ENCODE measurements around the gene DPYD. TPM values are rescaled to one million over a fixed set of nuclear protein-coding genes. Genes with fewer than 3 reads are reported as not detected.

Gene DPYD
- total and polyA plus RNA-seq, 7 donors, result 6.0 to 56.1 (median 40.2) TPM

DNA sequence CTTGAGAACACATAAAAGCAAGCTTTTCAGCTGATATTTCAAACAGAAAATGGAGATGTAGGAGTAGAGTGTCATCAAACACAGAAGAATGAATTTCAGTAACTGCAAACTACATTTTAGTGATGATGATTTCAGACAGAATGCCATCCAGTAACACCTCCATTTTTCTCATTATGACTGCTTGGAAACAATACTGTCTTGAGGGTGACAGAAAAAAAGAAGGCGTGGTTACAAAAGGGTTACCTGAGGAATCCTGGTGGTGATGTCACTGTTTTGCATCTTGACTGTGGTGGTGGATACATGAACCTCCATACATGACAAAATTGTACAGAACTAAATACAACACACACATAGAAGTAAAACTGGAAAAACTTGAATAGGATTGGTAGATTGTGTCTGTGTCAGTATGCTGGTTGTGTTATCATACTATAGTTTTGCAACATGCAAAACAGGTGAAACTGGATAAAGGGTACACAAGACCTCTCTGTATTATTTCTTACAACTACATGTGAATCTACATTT lies 823.4 kb downstream of the DPYD start:
- Histone ChIP-seq H3K9me3 (no peaks in the 10 kb centered on the region), H3K4me1 (peaks cover 0 to 9% (median 6%) of the 10 kb centered on the region in 4 donors), H3K4me3 (no peak overlapping the region), H3K36me3 (peaks cover 0 to 10% (median 2%) of the 10 kb centered on the region in 4 donors), H3K27me3 (no peaks in the 10 kb centered on the region), H3K27ac (no peak overlapping the region)
- 96 to 98% methylated on average over 1 of the region's 1 CpG for WGBS, 2 donors
- no peak for DNase-seq
- intact Hi-C loops (cut with DNase I), result no loop called here
- no peak for TF ChIP-seq EP300 (IDR thresholded peaks at IDR 0.05)
- TF ChIP-seq, protein P1, sequence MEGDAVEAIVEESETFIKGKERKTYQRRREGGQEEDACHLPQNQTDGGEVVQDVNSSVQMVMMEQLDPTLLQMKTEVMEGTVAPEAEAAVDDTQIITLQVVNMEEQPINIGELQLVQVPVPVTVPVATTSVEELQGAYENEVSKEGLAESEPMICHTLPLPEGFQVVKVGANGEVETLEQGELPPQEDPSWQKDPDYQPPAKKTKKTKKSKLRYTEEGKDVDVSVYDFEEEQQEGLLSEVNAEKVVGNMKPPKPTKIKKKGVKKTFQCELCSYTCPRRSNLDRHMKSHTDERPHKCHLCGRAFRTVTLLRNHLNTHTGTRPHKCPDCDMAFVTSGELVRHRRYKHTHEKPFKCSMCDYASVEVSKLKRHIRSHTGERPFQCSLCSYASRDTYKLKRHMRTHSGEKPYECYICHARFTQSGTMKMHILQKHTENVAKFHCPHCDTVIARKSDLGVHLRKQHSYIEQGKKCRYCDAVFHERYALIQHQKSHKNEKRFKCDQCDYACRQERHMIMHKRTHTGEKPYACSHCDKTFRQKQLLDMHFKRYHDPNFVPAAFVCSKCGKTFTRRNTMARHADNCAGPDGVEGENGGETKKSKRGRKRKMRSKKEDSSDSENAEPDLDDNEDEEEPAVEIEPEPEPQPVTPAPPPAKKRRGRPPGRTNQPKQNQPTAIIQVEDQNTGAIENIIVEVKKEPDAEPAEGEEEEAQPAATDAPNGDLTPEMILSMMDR (IDR thresholded peaks at IDR 0.05), result no peak
- TF ChIP-seq POLR2AphosphoS5 (IDR thresholded peaks at IDR 0.05), result no peak
- TF ChIP-seq POLR2A (IDR thresholded peaks at IDR 0.05), result no peak

DNA sequence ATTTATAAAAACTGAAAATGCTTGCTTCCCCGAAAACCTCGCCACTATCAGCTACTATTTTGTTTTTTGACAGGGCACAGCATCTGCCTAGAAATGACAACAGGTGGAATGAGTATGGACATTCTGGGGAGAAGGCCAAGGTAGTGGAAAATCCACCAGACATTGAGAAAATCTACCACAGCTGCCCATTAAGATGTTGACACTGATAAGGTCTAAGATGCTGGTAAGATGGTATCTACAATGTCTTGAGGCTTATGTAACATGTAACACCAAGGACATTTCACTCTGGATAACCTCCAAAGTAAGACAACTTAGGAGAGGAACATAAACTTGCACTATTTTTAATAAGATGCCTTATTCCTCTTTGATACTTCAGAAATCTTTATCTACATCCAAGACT lies 825.1 kb downstream of the DPYD start:
- H3K27me3 ChIP-seq, result no peaks in the 10 kb centered on the region

DNA sequence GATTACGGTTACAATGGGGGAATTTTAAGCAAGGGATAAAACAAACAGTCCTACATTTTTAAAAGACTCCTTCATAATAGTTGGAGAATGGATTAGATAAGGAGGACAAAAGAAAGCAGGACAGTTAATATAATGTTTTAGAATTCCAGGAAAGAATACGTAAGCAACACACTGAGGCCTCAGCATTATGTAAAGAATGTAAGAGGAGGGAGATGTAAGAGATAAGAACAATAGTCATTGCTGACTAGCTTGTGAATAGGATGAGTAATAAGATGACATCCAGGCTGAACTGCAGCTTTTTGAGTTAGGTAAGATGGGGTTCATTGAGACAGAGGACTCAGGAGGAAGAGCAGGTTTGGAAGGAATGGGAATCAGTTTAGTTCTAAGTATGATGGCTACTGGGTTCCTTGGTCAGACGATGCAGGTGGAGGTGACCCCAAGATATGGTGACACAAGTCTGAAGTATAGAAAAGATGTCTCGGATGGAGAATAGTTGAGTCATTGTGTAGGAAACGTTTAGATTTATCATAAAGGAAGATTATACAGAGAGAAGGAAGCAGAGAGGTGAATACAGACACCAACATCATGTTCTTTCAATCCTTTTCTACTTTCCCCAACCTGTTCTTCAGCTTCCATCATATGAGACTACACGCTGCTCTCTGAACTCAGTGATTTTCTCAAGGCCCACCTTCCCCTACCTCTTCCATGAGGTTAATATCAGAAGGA lies 826.4 kb downstream of the DPYD start:
- no peak overlapping the region for H3K27ac ChIP-seq
- no peak for TF ChIP-seq EP300 (IDR thresholded peaks at IDR 0.05)
- peaks cover 0 to 10% (median 2%) of the 10 kb centered on the region in 4 donors for H3K36me3 ChIP-seq
- 89 to 92% methylated on average over 6 of the region's 6 CpGs for WGBS, 2 donors
- no peaks in the 10 kb centered on the region for H3K27me3 ChIP-seq
- H3K9me3 ChIP-seq, result no peaks in the 10 kb centered on the region
- no peak overlapping the region for H3K4me3 ChIP-seq
- H3K4me1 ChIP-seq, result peaks cover 0 to 17% (median 8%) of the 10 kb centered on the region in 4 donors
- DNase-seq, result no peak
- intact Hi-C loops (cut with DNase I), result no loop called here

More for the DNA sequence above, 825.1 kb downstream of the DPYD start:
- intact Hi-C loops (cut with DNase I), result no loop called here
- DNase-seq, result no peak
- TF ChIP-seq EP300 (IDR thresholded peaks at IDR 0.05) (no peak), POLR2A (IDR thresholded peaks at IDR 0.05) (no peak), POLR2AphosphoS5 (IDR thresholded peaks at IDR 0.05) (no peak)
- TF ChIP-seq, protein P1 (IDR thresholded peaks at IDR 0.05), result no peak
- H3K36me3 ChIP-seq, result peaks cover 0 to 10% (median 2%) of the 10 kb centered on the region in 4 donors
- no peak overlapping the region for H3K4me3 ChIP-seq
- peaks cover 0 to 17% (median 8%) of the 10 kb centered on the region in 4 donors for H3K4me1 ChIP-seq
- no peaks in the 10 kb centered on the region for H3K9me3 ChIP-seq
- H3K27ac ChIP-seq, result no peak overlapping the region
- 93 to 97% methylated on average over 2 of the region's 2 CpGs for WGBS, 2 donors

DNA sequence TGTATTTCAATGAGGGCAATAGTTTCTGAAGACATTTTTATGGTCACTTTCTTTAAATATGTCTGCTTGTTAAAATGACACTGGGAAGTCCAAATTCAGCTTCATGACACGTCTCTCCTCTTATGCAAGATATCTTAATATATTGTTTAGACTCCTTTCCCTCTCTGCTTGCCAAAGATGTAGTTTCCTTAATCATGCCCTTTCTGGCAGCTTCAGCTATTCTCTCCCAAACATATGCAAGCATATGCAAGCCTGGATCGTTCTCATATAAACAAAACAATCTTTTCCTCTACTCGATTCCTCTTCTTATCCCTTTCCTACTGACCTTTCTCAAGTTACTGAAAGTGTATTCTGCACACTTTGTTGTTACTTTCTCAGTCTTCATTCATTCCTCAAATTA lies 827.1 kb downstream of the DPYD start:
- Histone ChIP-seq H3K4me1 (peaks cover 0 to 17% (median 8%) of the 10 kb centered on the region in 4 donors), H3K27ac (no peak overlapping the region), H3K27me3 (no peaks in the 10 kb centered on the region), H3K36me3 (peaks cover 0 to 10% (median 2%) of the 10 kb centered on the region in 4 donors), H3K4me3 (no peak overlapping the region), H3K9me3 (no peaks in the 10 kb centered on the region)
- TF ChIP-seq, protein P1 (IDR thresholded peaks at IDR 0.05), result no peak
- TF ChIP-seq POLR2A (IDR thresholded peaks at IDR 0.05) (no peak), EP300 (IDR thresholded peaks at IDR 0.05) (no peak), POLR2AphosphoS5 (IDR thresholded peaks at IDR 0.05) (peak in 2 of 4 donors; percentile 21 to 23)
- 49 to 57% methylated on average over 3 of the region's 3 CpGs for WGBS, 2 donors
- DNase-seq, result no peak
- intact Hi-C loops (cut with DNase I), result no loop called here

DNA sequence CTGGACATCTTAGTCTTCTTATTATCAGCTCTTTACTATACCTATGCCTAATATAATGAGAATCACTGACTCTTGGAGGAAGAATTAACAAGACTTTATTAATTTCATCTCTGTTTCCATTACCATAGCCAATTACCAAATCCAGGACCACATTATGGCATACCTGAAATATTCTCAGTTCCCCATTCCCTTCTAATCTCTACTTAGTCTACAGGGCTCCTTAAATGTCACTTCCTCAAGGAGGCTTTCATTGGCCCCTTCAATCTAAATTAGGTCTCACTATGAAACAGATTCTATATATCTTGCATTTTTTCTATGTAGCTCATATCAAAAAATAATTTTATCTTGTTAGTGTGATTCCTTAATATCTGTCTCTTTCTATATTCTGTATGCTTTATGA lies 828.0 kb downstream of the DPYD start:
- DNase-seq, result no peak
- no peaks in the 10 kb centered on the region for H3K27me3 ChIP-seq
- peaks cover 0 to 17% (median 8%) of the 10 kb centered on the region in 4 donors for H3K4me1 ChIP-seq
- H3K9me3 ChIP-seq, result no peaks in the 10 kb centered on the region
- no peak for TF ChIP-seq POLR2AphosphoS5 (IDR thresholded peaks at IDR 0.05)
- no peak for TF ChIP-seq EP300 (IDR thresholded peaks at IDR 0.05)
- no peak for TF ChIP-seq POLR2A (IDR thresholded peaks at IDR 0.05)
- TF ChIP-seq, protein P1 (IDR thresholded peaks at IDR 0.05), result no peak
- peaks cover 0 to 10% (median 2%) of the 10 kb centered on the region in 4 donors for H3K36me3 ChIP-seq
- H3K27ac ChIP-seq, result no peak overlapping the region
- intact Hi-C loops (cut with DNase I), result no loop called here
- H3K4me3 ChIP-seq, result no peak overlapping the region

Data from sigmoid colon (tissue), 7 donors.